Skin epidermis (tissue), 12 donors: ENCODE measurements around the gene CSN3.
"Not testable (repeated sequence)": the region's sequence is repeated elsewhere in the genome, so short reads cannot be mapped to it uniquely, and the experiment has no call there.

ENCODE experiments used
- H3K27ac ChIP-seq, 21 experiments: fragments of 200-600 bp; sonication (generic) in 11 of 21; one replicate each; pipeline ENCODE4 v1.5.0; 2020; ENCODE audit warnings: mild to moderate bottlenecking in 3 of 21, inconsistent platforms in 2 of 21, moderate library complexity in 2 of 21
- H3K4me3 ChIP-seq, 7 experiments: fragments of 200-600 bp; sonication (generic) in 2 of 7; one replicate each; pipeline ENCODE4 v1.5.0; 2020; ENCODE audit warnings: inconsistent platforms in 2 of 7, mild to moderate bottlenecking in 2 of 7, moderate library complexity in 1 of 7

CSN3 gene, protein sequence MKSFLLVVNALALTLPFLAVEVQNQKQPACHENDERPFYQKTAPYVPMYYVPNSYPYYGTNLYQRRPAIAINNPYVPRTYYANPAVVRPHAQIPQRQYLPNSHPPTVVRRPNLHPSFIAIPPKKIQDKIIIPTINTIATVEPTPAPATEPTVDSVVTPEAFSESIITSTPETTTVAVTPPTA

DNA sequence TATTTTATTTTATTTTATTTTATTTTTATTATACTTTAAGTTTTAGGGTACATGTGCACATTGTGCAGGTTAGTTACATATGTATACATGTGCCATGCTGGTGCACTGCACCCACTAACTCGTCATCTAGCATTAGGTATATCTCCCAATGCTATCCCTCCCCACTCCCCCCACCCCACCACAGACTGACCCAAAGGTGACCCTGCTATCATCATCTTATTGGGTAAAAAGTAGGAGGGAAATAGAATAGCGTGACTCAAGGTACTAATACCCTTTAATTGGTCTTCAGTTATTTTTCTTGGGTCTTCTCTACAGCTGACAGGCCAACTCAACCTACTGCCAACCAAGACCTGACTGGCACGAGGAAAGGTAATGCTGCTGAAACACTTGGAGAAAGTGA is at the start of gene CSN3:
CSN3 (plus strand) TSS at position 301 of the 400 bp plus-strand sequence. CDS start 2,223 bp downstream, outside the sequence.
- not testable (repeated sequence) for H3K27ac ChIP-seq, H3K4me3 ChIP-seq

GRCh38 chr4:70192895-70193294 is 49.5 kb upstream of the CSN3 start:
- no peak overlapping the region for H3K27ac ChIP-seq
- no peak overlapping the region for H3K4me3 ChIP-seq

GRCh38 chr4:70195425-70195824 is 47.0 kb upstream of the CSN3 start, which contains the start of gene ODAM:
Gene ODAM, plus strand, starts transcription at chr4:70195725. Its CDS starts 819 bp downstream, at chr4:70196544.
- no peak within 1 kb of the TSS for H3K4me3 ChIP-seq
- no peak within 1 kb of the TSS for H3K27ac ChIP-seq

- no peak overlapping the region for H3K4me3 ChIP-seq
- H3K27ac ChIP-seq = no peak overlapping the region
Measured at GRCh38 chr4:70196857-70197256, 45.5 kb upstream of the CSN3 start.

GRCh38 chr4:70197842-70198241 is 44.6 kb upstream of the CSN3 start:
- Histone ChIP-seq H3K4me3 (no peak overlapping the region), H3K27ac (no peak overlapping the region)

GRCh38 chr4:70203601-70204000 is 38.8 kb upstream of the CSN3 start:
- Histone ChIP-seq H3K4me3 (no peak overlapping the region), H3K27ac (no peak overlapping the region)

GRCh38 chr4:70212752-70213151 is 29.6 kb upstream of the CSN3 start:
- H3K27ac ChIP-seq, H3K4me3 ChIP-seq: not testable (repeated sequence)

DNA sequence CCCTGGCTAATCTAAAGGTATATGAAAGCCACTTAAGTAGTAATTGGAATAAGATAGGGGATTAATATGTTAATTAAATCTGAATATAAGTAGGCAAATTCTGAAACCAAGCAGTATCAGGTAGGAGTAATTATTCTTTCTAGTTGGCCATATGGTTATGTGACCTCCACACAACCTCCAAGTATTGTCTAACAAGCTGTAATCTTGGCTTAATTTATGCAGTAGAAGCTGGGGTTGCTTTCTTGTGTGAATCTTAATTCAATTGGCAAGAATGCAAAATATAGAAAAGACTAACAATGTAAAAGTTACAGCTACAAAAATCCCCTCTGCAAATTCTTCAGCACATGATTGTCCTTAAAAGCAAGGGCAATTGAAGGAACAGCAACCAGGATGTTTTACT is 26.3 kb upstream of the CSN3 start:
- H3K4me3 ChIP-seq, H3K27ac ChIP-seq: not testable (repeated sequence)

DNA sequence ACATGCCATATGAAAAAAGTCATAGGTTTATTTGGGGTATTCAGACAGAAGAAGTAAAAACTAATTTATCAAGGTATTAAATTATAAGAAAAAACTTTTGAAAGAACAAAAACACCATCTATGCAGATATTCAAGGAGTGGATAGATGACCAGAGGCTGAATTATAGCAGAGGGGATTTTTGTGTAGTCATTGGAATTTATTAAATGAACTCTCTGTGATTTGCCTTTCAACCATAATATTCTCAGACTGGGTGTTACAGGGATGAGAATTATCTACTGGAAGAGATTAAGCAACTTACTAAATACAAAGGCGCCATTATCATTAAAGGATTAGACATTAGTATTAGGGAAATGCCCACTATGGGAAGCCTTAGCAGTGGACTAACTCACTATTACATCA is 25.8 kb upstream of the CSN3 start:
- H3K4me3 ChIP-seq = not testable (repeated sequence)

GRCh38 chr4:70221389-70221788 is 21.0 kb upstream of the CSN3 start:
- not testable (repeated sequence) for H3K27ac ChIP-seq, H3K4me3 ChIP-seq

More for the DNA sequence above, 25.8 kb upstream of the CSN3 start:
- H3K27ac ChIP-seq = not testable (repeated sequence)

DNA sequence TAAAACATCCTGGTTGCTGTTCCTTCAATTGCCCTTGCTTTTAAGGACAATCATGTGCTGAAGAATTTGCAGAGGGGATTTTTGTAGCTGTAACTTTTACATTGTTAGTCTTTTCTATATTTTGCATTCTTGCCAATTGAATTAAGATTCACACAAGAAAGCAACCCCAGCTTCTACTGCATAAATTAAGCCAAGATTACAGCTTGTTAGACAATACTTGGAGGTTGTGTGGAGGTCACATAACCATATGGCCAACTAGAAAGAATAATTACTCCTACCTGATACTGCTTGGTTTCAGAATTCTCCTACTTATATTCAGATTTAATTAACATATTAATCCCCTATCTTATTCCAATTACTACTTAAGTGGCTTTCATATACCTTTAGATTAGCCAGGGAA is 20.6 kb upstream of the CSN3 start:
- not testable (repeated sequence) for H3K4me3 ChIP-seq, H3K27ac ChIP-seq

- Histone ChIP-seq H3K27ac (no peak within 1 kb of the TSS), H3K4me3 (no peak within 1 kb of the TSS)
Measured at GRCh38 chr4:70225824-70226223, 16.6 kb upstream of the CSN3 start, which contains the start of gene FDCSP. Gene FDCSP, plus strand, starts transcription at chr4:70226124. Its CDS starts 5,071 bp downstream, at chr4:70231195.

DNA sequence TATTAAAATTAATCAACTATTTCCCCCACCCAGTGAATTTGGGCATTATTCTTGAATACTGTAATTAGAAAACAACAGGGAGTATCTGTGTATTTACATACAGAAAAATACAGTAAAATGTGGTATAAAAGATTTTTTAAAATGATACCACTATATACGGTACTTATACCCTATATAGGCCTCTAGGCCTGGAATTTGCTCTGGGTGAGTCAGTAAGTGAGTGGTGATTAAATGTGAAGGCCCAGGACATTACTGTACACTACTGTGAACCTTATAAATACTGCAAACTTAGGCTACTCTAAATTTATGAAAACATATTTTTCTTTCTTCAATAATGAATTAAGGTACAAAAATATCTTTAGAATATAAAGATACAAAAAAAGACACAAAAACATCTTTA is 6.3 kb upstream of the CSN3 start:
- no peak overlapping the region for H3K4me3 ChIP-seq
- H3K27ac ChIP-seq = no peak overlapping the region

DNA sequence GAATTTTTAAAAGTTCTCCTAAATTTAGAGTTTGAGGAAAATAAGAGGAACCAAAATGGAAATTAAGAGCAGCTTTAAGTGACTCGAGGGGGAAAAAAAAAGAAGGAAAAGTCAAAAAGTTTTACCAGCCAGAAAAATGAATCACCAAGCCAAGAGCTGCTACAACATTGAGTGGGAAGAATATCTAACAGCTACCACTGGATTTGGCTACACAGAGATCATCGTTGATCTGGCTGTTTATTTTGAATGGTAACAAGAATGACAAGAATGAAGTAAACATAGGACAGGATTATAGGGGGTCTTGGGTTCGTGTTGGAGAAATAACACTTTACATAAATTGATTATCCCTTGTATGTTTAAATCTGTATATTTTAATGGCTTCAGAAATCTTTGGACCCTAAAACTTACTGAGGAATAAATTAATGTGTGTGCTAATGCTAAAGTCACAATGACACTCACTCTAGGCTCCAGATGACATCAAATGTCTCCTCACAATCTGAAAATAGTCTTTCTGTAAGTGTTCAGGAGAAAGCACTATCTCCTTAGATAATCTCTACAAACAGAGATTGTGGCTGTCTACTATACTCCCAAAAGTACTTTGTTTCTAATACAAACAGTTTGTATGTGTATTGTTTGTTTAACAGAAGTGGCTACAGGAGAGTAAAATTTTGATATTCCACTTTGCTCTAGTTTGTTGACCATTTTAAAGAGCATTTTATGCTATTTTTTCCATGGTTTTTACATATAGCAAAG is 3.1 kb upstream of the CSN3 start:
- Histone ChIP-seq H3K27ac (no peak overlapping the region), H3K4me3 (no peak overlapping the region)

DNA sequence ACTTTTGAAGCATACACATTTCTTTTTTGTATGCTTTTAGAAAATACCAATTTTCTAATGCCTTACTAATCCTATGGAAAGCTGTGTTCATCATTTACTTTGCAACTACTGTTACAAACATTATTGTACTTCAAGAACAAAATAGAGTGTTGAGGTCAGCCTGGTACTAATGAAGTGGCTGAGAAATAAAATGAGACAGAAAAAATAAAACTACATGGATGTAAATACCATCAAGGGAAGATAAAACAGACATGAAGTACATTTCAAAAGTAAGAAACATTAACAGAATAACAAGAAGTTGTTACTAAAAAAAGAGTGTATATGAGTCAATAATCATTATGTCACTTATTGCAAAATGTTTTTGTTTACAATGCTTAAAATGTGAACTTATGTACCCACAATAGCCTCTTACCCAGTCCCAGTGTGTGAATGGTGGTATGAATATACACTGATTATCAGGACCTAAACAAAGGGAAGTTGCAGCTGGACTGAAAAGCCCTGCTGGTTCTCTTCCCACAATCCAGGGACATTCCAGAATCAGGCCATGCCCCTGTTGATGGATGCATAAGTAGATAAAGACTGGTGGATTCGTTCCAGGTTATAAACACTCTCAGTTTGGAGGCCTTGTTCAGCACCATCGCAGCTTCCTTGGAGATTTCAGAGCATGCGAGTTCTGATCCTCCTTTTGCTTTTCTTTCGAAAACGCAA is 2.4 kb upstream of the CSN3 start:
- H3K27ac ChIP-seq = no peak overlapping the region

GRCh38 chr4:70243091-70243490 is 694 bp downstream of the CSN3 start:
- Histone ChIP-seq H3K4me3 (no peak overlapping the region), H3K27ac (no peak overlapping the region)

More for the DNA sequence above, 2.4 kb upstream of the CSN3 start:
- H3K4me3 ChIP-seq = no peak overlapping the region

GRCh38 chr4:70251250-70251944 is 9.0 kb downstream of the CSN3 start:
- no peak overlapping the region for H3K4me3 ChIP-seq
- no peak overlapping the region for H3K27ac ChIP-seq

DNA sequence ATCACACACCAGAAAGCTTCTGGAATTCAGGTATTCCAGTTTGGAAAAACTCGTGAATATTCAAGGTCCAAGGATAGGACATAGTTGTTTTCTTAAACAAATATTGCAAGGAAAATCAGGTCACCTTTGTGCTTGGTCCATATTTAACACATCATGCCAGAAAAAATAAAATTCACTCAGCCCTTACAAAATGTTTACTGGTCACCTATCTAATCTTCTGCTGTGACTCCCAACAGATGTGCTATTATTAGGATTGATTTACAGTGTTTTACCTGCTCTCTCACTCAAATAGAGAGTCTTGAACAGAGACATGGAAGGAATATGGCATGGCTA is 9.5 kb downstream of the CSN3 start:
- Histone ChIP-seq H3K4me3 (no peak overlapping the region), H3K27ac (no peak overlapping the region)

DNA sequence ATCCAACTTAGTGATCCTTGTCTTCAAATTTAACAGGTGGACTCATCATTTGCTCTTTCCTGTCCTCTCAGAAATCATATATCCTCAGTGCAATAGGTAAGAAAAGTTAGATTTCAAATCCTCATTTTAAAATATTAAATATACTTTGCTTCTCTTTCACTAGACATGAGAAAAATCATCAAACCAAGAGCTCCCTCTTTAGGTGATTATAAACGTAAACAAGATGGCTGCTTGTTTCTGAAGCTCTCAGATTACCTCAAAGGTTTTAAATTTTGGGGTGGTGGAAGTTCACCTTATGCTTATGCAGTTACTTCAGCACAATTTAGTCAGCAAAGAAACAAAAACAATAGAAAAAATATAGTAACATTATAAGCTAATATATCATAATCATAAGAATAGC is 27.3 kb downstream of the CSN3 start:
- H3K27ac ChIP-seq = no peak overlapping the region
- H3K4me3 ChIP-seq = no peak overlapping the region

DNA sequence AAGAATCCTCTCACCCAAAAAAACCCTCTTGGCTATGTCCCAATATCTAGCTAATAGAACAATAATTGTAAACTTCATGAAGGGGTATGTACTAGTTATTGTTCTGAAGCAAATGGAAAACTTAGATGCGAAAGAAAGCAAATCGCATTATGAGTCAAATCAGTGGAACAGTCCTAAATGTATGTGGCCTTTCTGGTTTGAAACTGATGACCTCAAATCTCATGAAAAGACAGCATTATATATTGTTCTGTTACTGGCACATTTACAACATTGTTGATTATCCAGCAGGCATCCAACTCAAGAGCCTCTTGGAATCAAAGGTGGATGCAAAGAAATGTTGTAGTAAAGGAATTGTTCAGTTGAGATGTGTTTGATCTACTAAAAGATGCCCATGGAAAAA is 34.7 kb downstream of the CSN3 start:
- no peak overlapping the region for H3K4me3 ChIP-seq
- no peak overlapping the region for H3K27ac ChIP-seq
